GM12872 (cell line): ENCODE measurements around the gene RELL1.

Experiments used
- TF ChIP-seq, protein P1 (sequence below): IDR thresholded peaks from 3 replicates; pipeline ENCODE4 v1.5.1; 2011; ENCODE audit warnings: low read depth, mild to moderate bottlenecking, low read length, moderate library complexity; ENCODE audit not compliant: insufficient read depth

The RELL1 gene

DNA sequence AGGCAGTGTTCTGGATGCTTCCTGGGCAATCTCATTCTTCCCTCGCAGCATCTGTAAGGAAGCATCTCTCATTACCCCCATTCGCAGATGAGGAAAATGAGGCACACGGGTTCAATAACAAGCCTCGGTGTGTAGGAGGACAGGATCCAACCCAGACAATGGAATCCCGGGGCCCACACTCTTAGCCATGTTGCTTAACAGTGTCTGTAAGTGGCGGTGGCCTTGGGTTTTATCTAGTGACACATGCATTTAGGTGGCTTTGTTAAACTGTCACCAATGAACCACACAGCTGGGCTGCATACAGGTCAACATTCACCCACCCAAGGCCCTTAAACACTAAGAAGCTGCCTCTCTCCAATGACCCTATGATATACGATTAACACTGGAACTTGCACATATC, 22.6 kb downstream of the RELL1 start:
- TF ChIP-seq, protein P1, sequence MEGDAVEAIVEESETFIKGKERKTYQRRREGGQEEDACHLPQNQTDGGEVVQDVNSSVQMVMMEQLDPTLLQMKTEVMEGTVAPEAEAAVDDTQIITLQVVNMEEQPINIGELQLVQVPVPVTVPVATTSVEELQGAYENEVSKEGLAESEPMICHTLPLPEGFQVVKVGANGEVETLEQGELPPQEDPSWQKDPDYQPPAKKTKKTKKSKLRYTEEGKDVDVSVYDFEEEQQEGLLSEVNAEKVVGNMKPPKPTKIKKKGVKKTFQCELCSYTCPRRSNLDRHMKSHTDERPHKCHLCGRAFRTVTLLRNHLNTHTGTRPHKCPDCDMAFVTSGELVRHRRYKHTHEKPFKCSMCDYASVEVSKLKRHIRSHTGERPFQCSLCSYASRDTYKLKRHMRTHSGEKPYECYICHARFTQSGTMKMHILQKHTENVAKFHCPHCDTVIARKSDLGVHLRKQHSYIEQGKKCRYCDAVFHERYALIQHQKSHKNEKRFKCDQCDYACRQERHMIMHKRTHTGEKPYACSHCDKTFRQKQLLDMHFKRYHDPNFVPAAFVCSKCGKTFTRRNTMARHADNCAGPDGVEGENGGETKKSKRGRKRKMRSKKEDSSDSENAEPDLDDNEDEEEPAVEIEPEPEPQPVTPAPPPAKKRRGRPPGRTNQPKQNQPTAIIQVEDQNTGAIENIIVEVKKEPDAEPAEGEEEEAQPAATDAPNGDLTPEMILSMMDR = no peak

DNA sequence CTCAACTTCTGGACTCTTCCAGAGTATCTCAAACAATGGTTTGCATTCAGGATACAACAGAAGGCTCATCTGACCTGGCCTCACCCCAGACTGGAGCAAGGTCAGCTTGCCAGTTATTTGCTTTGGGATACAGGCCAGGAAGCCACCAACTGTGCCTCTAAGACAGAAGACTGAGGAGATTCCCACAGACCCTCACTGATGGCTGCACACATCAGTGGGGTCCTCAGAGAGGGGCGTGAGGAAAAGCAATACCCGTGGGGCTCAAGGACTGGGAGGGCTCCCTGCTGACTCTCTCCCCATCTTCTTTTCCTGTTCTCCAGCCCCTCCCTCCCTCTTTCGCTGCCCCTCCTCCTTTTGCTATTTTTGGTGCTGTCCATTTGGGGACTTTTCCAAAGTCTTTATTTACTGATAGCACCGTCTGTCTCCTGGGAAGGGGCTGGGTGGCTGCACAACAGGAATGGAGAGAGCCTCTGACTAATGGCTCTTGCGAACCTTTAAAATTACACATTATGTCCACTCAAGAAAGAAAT, 23.2 kb downstream of the RELL1 start:
- TF ChIP-seq, protein P1 = no peak

DNA sequence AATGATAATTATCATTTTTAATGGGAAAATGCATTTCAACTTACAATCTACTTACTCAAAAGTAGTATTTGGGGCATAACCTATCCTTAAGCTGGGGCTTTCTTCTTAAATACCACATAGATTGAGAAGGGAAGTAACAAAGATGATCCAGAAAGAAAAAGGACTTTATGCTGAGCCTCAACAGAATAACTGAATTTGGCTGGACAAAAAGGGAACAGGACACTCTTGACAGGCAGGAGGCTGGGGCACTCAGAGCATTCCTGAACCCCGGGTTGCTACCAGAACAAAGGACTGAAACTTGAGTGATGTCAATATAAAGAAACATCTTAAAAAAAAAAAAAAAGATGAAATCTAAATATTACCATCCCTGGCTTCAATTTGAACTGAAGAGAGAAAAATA, 23.9 kb downstream of the RELL1 start:
- TF ChIP-seq, protein P1 = no peak

DNA sequence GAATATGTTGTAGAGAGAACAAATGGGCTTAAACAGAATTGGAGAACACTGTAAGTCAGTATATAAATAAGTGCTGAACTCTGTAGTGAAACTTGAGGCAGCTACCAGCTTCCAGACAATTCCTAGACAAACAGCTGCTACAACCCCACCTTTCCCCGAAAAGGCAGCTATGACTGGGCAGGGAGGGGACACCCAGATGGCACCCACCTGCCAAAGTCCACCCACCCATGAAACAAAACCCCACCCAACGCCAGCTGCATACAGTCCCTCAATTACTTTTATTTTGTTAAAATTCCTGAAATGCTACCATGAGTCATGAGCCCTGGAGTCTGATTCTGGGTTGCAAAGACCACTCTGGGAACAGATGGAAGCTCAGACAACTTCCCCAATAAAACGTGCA, 24.4 kb downstream of the RELL1 start:
- TF ChIP-seq, protein P1 = no peak

DNA sequence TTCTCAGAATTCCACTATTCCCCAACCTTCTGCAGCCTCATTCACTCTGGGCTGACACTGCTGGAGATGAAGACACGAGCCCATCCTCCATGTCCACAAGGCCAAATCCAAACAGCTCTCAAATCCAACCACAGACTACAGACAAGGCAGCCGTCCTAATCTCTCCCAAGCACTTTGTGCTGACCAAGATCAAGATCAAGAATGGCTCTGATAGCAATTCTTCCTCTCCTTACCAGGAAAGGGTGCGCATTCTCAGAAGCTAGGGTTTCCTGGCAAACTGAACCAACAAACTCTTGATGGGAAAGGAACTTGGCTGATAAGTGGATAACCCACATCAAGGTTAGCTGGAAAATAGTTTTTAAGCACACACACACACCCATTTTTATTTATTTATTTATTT, 26.5 kb downstream of the RELL1 start:
- TF ChIP-seq, protein P1 = no peak

DNA sequence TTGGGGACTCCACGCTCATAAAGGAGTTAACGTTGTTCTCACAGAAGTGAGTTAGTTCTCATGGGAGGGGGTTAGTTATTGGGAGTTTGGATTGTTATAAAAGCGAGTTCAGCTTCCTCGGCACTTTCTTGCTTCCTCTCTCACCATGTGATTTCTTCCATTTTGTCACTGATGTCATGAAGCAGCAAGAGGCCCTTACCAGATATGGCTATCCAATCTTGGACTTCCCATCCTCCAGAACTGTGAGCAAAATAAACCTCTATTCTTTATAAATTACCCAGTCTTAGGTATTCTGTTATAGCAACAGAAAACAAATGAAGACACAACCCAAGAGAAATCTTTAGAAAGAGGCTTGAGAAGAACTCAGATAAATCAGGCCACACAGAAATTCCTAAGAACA, 29.5 kb downstream of the RELL1 start:
- TF ChIP-seq, protein P1 = no peak

DNA sequence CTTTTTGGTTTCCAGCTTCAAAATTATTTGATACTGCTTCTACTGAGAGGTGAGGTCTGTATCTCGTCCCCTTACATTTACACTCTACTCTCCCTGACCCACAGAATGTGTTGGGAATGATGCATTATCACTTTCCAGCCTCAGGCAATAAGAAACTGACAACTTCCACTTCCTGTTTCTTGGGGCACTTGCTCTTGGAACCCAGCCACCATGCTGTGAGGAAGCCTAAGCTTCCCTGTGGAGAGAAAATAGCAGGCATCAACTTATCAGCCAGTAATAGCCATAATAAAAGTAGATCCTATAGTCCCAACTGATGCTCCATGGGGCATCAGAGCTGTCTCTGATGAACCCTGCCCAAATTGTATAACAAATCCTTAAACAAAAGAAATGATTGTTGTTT, 32.6 kb downstream of the RELL1 start:
- TF ChIP-seq, protein P1 = no peak
